ENCODE results near the gene ENG. TPM values are rescaled to one million over a fixed set of nuclear protein-coding genes. Genes with fewer than 3 reads are reported as not detected.
"Not testable (repeated sequence)": the region's sequence is repeated elsewhere in the genome, so short reads cannot be mapped to it uniquely, and the experiment has no call there.

ENG gene
- total and polyA plus RNA-seq, 2 donors = 16.4 to 196 TPM

DNA sequence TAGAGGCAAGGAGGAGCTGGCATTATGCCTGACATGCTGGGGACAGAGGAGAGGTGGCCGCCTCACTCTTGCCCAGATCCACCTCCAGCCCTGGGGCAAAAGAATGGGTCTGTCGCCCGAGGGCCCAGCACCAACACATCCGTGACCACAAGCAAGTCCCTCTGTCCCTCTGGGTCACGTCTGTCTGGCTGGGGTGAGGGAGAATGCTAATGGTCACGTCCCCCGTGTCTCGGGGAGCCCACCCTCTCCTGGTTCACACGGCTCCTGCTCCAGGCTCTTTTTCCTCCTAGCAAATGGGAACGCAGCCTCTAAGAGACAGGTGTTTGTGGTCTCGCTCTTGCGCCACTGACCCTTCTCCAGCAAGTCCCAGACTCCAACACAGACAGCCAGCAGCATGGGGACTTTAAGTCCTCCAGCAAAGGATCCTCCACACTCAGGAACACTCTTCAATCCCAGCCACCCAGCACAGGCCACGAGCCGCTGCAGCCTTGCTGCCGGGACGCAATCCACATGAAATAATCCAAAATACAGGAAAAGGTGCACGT lies 4.1 kb downstream of the ENG start:
- Histone ChIP-seq H3K4me1 (ENCODE audit: insufficient read depth) (no peaks in the 10 kb centered on the region), H3K4me3 (ENCODE audit: low read depth, low read length) (no peak overlapping the region), H3K27ac (ENCODE audit: low read depth) (no peak overlapping the region), H3K36me3 (ENCODE audit: insufficient read depth) (no peaks in the 10 kb centered on the region)
- DNase-seq (ENCODE audit: extremely low spot score) = no peak
- WGBS = 88% methylated on average over 17 of the region's 17 CpGs

DNA sequence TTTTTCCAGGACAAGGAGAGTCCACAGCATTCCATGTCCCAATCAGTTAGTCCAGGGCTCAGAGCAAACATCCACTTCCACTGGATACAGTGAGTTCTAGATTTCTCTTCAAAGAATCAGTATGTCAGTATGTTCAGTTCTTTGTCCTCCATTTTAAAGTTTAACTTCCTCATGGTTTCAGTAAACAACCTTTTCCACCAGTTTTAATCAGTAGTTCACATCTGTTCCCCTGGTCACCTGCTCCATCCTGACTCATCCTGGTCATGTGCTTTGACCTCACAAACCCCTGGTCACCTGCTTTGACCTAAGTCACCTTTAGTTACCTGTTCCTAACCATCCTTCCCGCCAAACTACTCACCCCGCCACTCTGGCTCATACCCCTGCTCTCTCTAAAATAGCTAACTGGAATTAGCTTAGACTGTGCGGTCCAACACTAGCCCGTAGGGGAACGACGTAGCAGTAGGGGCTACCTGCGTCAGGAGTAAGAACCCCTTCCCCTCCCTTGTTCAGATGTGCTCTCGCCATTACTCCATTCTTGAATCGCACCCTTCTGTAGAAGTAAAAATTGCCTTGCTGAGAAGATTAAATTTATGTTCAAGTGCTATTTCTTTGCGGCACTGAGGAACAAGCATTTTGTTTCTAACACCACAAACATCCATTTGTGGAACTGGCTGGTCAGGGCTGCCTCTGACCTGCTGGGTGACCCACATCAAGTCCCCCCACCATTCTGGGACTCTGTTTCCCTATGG lies 5.5 kb downstream of the ENG start:
- WGBS = 87% methylated on average over 10 of the region's 10 CpGs
- Histone ChIP-seq H3K36me3 (ENCODE audit: insufficient read depth) (no peaks in the 10 kb centered on the region), H3K4me1 (ENCODE audit: insufficient read depth) (no peaks in the 10 kb centered on the region), H3K27ac (ENCODE audit: low read depth) (no peak overlapping the region), H3K4me3 (ENCODE audit: low read depth, low read length) (no peak overlapping the region)
- DNase-seq (ENCODE audit: extremely low spot score) = no peak

DNA sequence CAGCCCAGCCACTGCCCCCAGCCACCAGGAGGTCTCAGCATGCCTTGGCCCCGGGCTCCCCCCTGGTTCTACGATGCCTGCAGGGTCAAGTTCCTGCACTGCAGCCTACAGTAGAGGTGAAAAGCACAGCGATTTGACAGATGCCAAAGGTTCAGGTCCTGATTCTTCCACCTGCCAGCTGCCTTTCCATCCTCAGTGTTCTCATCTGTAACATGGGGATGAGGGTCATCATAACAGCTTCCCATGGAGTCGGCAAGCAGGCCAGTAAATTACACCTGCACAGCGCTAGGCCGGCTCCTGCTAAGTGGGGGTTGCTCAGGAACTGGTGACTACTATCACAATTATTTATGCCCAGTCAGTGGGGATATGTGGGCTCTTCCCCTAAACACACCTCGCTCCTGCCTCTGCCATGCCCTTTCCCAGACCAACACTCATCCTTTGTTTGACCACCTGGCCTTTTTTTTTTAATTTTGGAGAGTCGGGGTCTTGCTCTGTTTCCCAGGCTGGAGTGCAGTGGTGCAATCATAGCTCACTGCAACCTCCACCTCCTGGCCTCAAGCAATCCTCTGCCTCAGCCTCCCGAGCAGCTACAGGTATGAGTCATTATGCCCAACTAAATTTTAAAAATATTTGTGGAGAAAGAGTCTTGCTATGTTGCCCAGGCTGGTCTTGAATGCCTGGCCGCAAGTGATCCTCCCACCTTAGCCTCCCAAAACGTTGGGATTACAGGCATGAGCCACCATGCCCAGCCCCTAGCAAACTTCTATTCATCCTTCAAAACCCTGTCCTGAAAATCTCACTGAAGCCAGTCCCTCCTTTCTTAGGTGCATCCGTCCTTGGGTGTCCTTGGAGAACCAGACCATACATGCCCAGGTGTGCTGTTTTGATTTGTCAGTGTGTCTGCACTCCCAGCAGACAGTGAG lies 6.4 kb downstream of the ENG start:
- no peak overlapping the region for H3K27ac ChIP-seq (ENCODE audit: low read depth)
- 81% methylated on average over 12 of the region's 12 CpGs for WGBS
- H3K4me1 ChIP-seq (ENCODE audit: insufficient read depth) = no peaks in the 10 kb centered on the region
- no peak overlapping the region for H3K4me3 ChIP-seq (ENCODE audit: low read depth, low read length)
- H3K36me3 ChIP-seq (ENCODE audit: insufficient read depth) = no peaks in the 10 kb centered on the region
- DNase-seq (ENCODE audit: extremely low spot score) = no peak

DNA sequence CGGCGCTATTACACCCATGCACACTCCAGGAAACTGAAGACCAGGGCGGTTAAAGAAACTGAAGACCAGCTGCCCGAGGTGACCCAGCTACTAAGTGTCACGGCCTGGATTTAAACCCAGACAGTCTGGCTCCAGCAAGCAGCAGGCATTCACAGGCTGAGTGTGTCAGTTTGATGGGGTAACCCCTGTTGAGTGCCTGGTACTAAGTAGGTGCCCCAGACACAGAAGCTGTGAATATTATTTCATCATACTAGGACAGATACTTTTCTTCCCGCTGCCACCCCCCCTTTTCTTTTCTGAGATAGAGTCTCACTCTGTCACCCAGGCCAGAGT lies 7.3 kb downstream of the ENG start:
- 44% methylated on average over 6 of the region's 6 CpGs for WGBS
- no peaks in the 10 kb centered on the region for H3K4me1 ChIP-seq (ENCODE audit: insufficient read depth)
- no peaks in the 10 kb centered on the region for H3K36me3 ChIP-seq (ENCODE audit: insufficient read depth)
- H3K27ac ChIP-seq (ENCODE audit: low read depth) = peak overlapping the region; percentile 28
- no peak overlapping the region for H3K4me3 ChIP-seq (ENCODE audit: low read depth, low read length)
- DNase-seq (ENCODE audit: extremely low spot score) = no peak

DNA sequence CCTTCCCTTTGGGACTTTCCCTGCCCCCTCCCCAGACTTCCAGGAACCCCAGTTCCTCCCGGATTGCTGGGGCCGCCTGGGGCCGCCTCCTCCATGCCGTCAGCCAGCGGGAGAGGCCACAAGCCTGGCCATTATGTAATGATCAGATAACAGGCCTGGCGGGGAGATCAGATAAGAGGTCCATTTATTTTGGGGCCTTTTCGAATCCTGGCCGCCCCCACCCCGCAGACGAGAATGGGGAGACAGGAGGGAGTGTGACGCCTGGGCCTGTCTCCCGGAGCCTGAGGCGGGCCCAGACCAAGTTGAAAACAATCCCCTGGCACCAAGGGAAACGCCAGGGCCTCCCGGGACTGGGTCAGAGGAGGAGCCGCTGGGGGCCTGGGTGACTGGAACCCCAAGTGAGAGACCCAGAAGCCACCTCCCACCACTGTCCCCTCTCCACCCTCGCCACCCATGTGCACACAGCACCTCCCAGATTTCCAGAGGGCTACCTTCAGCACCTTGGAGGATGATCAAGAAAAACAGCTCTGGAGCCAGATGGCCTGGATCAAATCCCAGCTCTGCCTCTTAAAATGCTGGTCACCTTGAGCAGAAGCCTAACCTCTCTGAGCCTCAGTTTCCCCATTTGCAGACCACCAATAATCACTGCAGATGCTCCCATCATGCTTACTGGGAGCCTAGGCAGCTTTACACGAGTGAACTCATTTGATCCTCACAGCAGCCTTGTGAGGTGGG lies 7.8 kb downstream of the ENG start:
- peak overlapping the region; percentile 89 for H3K27ac ChIP-seq (ENCODE audit: low read depth)
- no peaks in the 10 kb centered on the region for H3K4me1 ChIP-seq (ENCODE audit: insufficient read depth)
- DNase-seq (ENCODE audit: extremely low spot score) = no peak
- WGBS = 37% methylated on average over 18 of the region's 18 CpGs
- no peaks in the 10 kb centered on the region for H3K36me3 ChIP-seq (ENCODE audit: insufficient read depth)
- H3K4me3 ChIP-seq (ENCODE audit: low read depth, low read length) = no peak overlapping the region

DNA sequence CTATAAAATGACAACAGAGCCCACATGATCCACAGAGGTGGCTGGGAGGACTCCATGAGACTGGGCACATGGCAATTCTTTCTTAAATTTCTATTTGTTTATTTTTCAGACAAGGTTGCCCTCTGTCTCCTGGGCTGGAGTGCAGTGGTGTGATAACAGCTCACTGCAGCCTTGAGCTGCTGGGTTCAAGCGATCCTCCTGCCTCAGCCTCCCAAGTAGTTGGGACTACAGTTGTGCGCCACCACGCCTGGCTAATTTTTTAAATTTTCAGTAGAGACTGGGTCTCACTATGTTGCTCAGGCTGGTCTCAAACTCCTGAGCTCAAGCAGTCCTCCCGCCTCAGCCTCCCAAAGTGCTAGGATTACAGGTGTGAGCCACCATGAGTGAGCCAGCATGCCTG lies 8.8 kb downstream of the ENG start:
- H3K4me1 ChIP-seq (ENCODE audit: insufficient read depth); H3K4me3 ChIP-seq (ENCODE audit: low read depth, low read length); DNase-seq (ENCODE audit: extremely low spot score); H3K36me3 ChIP-seq (ENCODE audit: insufficient read depth): not testable (repeated sequence)
- peak overlapping the region; percentile 72 for H3K27ac ChIP-seq (ENCODE audit: low read depth)
- 97% methylated on average over 4 of the region's 4 CpGs for WGBS

DNA sequence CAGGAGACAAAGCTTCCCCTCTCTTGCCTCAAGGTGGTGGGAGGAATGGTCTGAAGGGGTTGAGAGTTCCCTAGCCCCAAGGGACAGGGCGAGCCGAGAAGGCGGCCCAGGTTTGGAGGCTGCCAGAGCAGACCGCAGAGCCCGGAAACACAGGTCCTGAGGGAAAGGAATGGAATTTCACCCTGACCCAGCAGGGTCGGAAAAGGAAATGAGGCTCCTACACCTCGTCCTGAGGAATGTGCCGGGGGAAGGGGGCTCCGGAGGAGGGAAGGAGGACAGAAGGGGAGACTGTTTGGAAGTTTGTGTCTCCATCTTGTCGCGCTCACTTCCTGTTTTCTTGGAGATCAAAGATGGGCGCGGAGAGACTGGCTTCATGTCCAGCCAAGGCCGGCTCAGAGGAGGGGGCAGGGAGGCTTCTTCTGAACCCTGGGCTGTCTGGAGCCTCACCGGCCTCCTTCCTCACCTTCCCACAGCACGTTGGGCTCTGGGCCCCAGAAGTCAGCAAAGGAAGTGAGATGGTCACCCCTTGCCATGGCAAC lies 9.6 kb downstream of the ENG start:
- Histone ChIP-seq H3K27ac (ENCODE audit: low read depth) (peak overlapping the region; percentile 72), H3K4me1 (ENCODE audit: insufficient read depth) (no peaks in the 10 kb centered on the region), H3K36me3 (ENCODE audit: insufficient read depth) (no peaks in the 10 kb centered on the region), H3K4me3 (ENCODE audit: low read depth, low read length) (no peak overlapping the region)
- DNase-seq (ENCODE audit: extremely low spot score) = no peak
- WGBS = 62% methylated on average over 16 of the region's 16 CpGs

DNA sequence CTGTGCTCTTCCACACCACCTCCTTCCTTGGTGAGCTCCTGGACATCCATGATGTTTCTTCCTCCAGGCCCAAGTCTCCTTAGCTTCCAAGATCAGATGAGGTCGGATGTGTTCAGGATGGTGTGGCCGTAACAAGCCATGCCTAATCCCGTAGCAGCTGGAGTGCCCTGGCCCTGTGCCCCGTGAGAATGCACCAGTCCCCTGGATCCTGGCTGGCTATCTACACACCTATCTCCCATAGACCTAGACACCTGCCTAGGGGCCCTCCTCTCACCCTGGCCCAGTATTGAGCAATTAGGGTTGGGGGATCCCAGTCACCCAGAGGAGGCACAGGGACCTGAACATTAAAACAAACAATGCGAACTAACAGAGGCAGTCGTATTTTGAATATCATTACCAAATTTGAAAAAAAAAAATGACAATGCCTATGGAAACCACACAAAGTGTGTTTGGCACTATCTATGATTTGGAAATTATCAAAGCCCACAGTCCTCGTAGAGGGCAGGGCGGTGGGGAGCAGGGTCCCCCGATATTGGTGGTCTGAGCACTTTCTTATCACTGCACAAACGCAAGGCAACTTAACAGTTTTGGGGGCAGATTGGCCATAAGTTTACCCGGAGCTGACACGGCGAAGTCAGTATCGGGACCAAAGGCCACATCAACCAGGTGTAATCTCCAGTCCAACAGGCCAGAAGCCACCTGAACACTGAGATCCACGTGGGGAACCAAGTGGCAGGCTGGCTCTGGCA lies 13.2 kb downstream of the ENG start:
- H3K4me1 ChIP-seq (ENCODE audit: insufficient read depth) = no peaks in the 10 kb centered on the region
- H3K27ac ChIP-seq (ENCODE audit: low read depth) = peak overlapping the region; percentile 11
- 80% methylated on average over 15 of the region's 15 CpGs for WGBS
- no peak overlapping the region for H3K4me3 ChIP-seq (ENCODE audit: low read depth, low read length)
- DNase-seq (ENCODE audit: extremely low spot score) = no peak
- no peaks in the 10 kb centered on the region for H3K36me3 ChIP-seq (ENCODE audit: insufficient read depth)

DNA sequence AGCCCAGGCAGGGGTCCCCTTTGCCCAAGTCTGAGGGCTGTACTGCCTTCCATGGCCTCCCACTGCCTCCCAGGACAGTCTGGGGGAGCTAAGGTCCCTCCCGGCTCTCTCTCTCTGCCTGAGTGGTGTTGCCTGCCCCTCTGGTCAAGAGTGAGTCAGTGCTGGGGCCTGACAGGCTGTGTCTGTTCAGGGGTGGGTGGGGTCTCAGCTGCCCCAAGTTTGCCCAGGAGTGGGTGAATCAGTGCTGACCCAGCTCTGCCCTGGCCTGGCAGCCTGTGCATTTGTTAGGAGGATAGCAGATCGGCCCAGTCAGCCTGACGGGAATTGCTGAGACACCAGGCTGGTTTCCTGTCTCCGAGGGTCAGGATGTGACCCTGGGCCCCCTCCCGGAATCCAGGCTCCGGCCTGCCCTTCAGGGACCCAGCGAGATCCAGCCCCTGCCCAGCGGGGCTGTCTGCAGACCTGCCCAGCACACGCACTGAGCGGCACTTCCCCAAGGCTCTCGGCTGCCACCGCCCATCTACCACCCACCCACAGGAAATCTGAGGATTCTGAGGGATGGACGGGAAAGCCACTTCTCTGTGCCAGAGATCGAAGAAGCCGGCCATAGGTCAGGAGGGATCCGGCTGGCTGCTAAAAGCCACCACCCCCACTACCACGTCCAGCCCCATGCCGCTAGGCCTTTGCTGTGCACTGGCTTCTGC lies 15.9 kb downstream of the ENG start:
- DNase-seq (ENCODE audit: extremely low spot score) = no peak
- Histone ChIP-seq H3K27ac (ENCODE audit: low read depth) (peak overlapping the region; percentile 76), H3K36me3 (ENCODE audit: insufficient read depth) (no peaks in the 10 kb centered on the region), H3K4me1 (ENCODE audit: insufficient read depth) (no peaks in the 10 kb centered on the region), H3K4me3 (ENCODE audit: low read depth, low read length) (no peak overlapping the region)
- 34% methylated on average over 18 of the region's 18 CpGs for WGBS

DNA sequence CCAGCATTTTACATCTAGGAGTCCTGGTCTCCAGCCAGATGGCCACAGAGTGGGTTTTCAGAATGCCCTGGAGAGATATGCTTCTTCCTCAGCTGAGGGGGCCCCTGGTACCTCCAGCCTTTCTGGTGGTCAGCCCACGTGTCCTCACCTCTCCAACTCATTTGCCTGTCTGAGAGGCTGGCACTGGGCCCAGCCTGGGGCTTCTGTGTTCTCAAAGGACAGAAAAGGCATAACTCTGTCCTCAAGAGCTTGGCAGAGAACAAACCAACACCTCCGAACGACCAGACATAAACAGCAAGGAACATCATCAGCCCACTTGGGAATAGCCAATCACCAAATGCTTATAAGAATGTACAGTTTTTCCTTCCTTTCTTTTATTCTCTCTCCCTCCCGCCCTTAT lies 17.1 kb downstream of the ENG start:
- no peak overlapping the region for H3K27ac ChIP-seq (ENCODE audit: low read depth)
- no peaks in the 10 kb centered on the region for H3K36me3 ChIP-seq (ENCODE audit: insufficient read depth)
- no peaks in the 10 kb centered on the region for H3K4me1 ChIP-seq (ENCODE audit: insufficient read depth)
- WGBS = 61% methylated on average over 4 of the region's 4 CpGs
- no peak overlapping the region for H3K4me3 ChIP-seq (ENCODE audit: low read depth, low read length)
- no peak for DNase-seq (ENCODE audit: extremely low spot score)

DNA sequence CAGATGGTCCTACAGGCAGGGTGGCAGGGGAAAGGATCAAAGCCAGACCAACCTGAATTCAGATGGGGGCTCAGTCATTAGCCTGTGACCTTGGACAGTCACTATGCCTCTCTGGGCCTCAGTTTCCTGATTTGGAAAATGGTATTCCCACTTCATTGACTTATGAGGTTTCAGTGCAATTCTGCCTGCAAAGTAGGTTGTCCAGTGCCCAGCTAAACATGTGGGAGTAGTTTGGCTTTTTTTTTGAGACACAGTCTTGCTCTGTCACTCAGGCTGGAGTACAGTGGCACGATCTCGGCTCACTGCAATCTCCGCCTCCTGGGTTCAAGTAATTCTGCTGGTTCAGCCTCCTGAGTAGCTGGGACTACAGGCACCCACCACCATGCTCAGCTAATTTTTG lies 17.9 kb downstream of the ENG start:
- 78% methylated on average over 3 of the region's 3 CpGs for WGBS
- H3K27ac ChIP-seq (ENCODE audit: low read depth) = peak overlapping the region; percentile 84
- H3K4me3 ChIP-seq (ENCODE audit: low read depth, low read length); H3K4me1 ChIP-seq (ENCODE audit: insufficient read depth); DNase-seq (ENCODE audit: extremely low spot score); H3K36me3 ChIP-seq (ENCODE audit: insufficient read depth): not testable (repeated sequence)

DNA sequence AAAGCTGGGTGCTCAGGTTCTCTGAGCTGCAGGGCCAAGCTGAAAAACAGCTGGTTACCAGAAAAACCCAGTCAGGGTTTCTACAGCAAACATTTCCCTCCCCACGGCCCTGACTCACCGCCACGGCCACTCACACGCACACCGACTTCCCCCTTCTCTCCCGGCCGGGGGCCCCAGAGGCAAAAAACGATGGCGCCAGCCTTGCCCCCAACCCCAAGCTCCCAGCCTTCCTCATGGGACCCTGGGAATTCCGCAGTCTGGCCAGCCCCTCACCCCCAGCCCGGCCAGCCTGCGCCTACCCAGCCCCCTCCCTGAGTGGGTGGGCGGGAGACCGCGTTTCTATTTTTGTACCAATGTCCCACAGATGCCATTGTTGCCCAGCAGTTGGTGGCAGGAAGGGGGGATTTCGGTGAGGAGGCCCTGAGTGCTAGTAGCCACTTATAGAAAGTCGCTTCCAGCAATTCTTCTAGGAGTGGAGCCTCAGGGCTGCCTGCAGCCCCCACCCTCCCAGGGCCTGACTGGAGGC lies 18.4 kb downstream of the ENG start:
- H3K4me3 ChIP-seq (ENCODE audit: low read depth, low read length) = no peak overlapping the region
- no peak for DNase-seq (ENCODE audit: extremely low spot score)
- WGBS = 33% methylated on average over 17 of the region's 17 CpGs
- H3K27ac ChIP-seq (ENCODE audit: low read depth) = peak overlapping the region; percentile 84
- no peaks in the 10 kb centered on the region for H3K4me1 ChIP-seq (ENCODE audit: insufficient read depth)
- no peaks in the 10 kb centered on the region for H3K36me3 ChIP-seq (ENCODE audit: insufficient read depth)

Measured in urinary bladder (tissue), 4 donors.